GM19035 (cell line): ENCODE measurements around the gene PBX4.
"Not testable (repeated sequence)": the region's sequence is repeated elsewhere in the genome, so short reads cannot be mapped to it uniquely, and the experiment has no call there.

ENCODE experiments used
- ATAC-seq: cut with Tn5 transposase; IDR thresholded peaks from one replicate; pipeline ENCODE4 v1.9.1; 2021; ENCODE audit not compliant: unreplicated experiment

Gene PBX4

DNA sequence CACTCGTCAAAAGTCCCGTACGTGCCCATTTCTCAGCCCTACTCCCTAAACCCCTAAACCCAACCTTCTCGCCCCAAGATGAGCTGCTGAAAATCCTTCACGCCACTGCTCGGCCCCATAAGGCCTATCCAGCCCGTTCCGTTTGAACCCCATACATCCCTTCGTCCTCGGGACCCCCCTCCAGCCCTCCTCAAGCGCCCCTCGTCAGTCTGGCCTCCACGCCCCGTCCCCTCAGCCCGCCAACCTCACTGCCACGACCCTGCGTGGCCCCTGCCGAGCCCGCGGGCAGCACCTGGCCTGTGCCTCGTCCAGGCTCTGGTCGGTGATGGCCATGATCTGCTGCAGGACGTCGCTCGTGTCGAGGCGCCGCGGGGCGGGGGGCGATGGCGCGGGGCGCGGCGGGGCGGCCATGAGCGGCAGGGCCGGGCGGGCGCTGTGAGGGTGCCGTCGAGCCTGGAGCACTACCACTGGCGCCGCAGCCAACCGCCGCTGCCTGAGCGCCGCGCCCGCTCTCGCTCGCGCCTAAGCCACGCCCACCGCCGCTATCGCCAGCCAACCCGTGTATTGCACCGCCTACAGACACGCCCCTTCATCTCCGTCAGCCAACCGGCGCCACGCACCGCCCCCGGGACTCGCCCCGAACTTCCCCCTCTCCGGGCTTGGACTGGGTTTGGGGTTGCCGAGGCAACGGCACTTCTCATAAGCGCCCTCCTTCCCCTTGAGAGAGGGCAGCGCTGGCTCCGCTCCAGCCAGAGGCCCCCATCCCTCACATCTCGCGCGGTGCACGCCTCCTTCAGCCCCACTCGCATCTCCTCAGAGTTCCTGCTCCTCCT is at the start of gene PBX4:
Gene PBX4 (minus strand): TSS at position 469 of the 833 bp plus-strand sequence. CDS start 58 bp downstream, at position 411.
- ATAC-seq, result peak; percentile 95

DNA sequence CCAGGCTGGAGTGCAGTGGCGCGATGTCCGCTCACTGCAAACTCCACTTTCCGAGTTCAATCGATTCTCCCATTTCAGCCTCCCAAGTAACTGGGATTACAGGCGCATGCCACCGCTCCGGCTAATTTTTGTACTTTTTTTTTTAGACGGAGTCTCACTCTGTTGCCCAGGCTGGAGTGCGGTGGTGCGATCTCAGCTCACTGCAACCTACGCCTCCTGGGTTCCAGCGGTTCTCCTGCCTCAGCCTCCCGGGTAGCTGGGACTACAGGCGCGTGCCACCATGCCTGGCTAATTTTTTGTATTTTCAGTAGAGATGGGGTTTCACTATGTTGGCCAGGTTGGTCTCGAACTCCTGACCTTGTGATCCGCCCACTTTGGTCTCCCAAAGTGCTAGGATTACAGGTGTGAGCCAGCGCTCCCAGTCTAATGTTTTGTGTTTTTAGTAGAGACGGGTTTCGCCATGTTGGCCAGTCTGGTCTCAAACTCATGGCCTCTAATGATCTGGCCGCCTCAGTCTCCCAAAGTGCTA is 47.0 kb upstream of the PBX4 start:
- not testable (repeated sequence) for ATAC-seq

- ATAC-seq, result peak; percentile 76
Measured at GRCh38 chr19:19663256-19664120, 45.0 kb upstream of the PBX4 start, which contains the start of gene ATP13A1. ATP13A1 (minus strand) TSS chr19:19663676; CDS start chr19:19663666, 10 bp downstream.

DNA sequence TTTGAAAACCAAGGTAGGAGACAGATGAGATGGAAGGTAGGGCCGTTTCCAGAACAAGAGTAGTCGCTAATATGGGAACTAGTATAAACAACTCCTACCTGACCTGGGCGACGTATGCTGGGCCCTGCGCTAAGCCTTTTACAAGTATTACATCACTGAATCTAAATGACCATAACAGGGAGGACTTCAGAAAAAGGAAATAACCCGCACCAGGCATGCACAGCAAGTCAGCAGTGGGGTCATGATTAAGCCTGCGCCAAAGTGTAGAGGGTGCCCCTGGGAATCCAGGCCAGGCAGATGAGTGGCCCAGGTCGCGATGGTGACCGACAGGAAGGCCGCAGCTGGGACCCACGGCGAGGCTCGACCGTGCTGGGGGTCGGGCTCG is 44.4 kb upstream of the PBX4 start:
- ATAC-seq, result no peak

DNA sequence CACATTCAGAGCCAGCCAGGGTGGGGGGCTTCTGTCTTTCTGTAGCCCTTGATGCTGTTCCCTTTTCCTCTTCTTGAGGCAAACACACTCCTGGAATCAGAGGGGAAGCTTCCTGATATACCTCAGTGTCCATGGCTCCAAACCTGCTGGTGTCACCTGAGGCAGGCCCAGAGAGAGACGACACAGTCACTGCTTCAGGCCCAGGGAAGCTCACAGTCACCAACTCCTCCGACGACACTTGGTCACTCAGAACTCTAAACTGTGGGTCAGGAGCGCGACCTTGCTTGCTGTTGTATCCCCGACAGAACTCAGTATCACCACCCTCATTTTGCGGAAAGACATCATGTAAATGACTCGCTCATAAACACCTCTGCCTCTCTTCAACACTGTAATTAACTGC is 43.9 kb upstream of the PBX4 start:
- ATAC-seq, result no peak

DNA sequence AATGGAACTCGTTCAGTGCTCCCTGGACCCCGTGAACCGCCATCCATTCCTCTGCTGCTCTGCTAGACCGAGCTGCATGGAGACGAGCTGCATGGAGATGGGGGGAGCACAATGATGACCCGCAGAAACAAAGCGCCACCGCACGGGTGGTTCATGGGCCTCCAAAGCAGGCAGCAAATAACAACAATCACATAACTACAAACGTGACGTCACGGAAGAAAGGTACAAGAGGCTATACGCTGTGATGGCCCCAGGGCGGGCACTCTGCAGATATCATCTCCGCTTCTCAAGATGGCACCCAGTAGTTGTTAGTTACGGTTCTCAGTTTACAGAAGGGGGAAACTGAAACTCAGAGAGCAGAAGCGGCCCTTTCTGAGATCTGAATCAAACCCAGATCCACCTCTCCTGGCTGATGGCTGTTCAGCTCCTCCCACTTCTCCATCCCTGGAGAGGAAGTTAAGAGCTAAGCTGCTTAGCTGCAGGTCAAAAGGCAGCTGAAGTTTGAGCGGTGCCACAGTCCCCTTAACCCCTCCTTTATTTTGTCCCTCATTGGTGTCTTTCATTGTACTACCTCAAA is 43.3 kb upstream of the PBX4 start:
- peak; percentile 32 for ATAC-seq

GRCh38 chr19:19661141-19661674 is 42.7 kb upstream of the PBX4 start:
- no peak for ATAC-seq

- no peak for ATAC-seq
Measured at GRCh38 chr19:19659646-19660245, 41.3 kb upstream of the PBX4 start.

DNA sequence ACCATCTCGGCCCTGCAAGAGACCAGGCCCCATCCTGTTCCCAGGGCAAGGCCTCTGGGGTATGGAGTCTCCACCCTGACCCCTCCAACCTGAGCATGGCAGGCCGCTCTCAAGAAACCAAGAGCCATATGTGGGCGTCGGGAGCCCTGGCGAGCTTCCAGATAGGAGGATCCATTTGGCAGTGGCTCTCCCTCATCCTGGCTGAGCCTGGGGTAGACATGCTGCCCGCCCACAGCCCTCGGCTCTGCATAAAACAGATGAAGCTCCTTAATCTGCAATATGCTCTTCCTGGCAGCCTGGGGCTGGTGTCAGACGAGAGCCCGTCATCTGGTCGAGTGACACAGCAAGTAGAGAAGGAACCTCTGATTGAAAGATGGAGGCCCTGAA is 38.9 kb upstream of the PBX4 start:
- ATAC-seq, result no peak

- no peak for ATAC-seq
Measured at GRCh38 chr19:19656451-19657396, 38.2 kb upstream of the PBX4 start.

GRCh38 chr19:19655641-19656343 is 37.3 kb upstream of the PBX4 start:
- no peak for ATAC-seq

DNA sequence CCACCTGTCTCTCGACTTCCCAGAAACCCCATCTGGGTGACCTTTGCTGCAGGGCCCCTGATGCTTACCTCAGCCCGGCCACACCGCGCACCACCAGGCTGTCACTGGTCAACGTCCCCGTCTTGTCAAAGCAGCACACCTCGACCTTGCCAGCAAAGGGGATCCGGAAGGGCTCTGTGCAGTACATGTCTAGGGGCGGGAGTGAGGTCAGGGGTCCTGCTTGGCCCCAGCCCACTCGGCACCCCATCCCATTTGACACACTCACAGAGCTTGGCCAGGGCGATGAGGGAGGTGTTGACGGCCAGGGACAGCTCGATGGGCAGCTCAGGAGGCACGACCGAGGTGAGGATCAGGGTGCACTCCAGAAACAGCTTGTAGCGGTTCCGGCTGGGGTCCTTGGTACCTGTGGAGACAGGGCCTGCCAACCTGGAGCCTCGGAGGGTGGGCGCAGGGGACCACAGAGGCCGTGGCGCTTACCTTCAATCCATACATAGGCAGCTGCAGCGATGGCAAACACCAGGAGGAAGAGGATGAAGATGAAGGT is 36.6 kb upstream of the PBX4 start:
- ATAC-seq, result no peak

GRCh38 chr19:19654441-19654840 is 36.0 kb upstream of the PBX4 start:
- ATAC-seq, result no peak

DNA sequence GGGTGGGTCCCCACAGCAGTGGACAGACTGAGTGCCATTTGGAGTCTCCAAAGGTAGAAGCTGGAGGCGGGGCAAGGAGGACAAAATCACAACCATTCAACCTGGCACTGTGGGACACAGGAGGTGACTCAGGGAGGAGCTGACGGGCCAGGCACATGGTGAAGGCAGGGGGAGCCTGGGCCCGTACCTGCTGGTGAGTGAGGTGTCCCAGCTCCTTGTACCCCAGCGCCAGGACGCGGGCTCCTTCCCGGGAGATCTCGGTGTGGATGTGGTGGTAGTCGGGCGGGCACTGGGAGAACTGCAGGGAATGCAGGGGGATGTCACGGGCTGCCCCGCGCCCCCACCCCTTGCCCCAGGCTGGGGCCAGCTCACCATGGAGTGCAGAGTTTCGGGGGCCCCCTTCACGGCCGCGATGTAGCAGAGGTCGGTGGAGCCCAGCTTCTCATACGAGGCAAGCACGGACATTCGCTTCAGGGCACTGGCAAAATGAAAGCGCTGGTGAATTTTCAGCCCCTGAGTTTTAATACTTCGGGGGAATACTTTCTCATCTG is 35.2 kb upstream of the PBX4 start:
- no peak for ATAC-seq

GRCh38 chr19:19652482-19653295 is 34.2 kb upstream of the PBX4 start:
- ATAC-seq, result no peak

DNA sequence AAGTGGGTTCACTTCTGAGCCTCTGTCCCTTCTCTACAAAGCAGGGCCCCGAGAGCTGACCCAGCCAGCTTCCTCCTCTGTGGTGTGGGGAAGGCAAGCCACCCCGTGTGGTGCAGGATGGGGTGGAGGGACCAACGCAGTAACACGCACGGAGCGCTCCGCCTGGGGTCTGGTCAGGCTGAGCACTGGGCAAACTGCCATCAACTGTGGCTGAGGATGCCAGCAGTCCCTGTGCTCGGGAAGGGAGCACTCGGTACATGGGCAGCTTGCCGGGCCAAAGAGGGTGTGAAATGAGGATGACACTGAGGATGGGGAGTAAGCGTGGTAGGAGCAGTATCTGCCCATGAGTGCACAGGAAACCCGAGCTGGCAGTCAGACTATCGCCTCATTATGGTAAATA is 32.6 kb upstream of the PBX4 start:
- ATAC-seq, result no peak

DNA sequence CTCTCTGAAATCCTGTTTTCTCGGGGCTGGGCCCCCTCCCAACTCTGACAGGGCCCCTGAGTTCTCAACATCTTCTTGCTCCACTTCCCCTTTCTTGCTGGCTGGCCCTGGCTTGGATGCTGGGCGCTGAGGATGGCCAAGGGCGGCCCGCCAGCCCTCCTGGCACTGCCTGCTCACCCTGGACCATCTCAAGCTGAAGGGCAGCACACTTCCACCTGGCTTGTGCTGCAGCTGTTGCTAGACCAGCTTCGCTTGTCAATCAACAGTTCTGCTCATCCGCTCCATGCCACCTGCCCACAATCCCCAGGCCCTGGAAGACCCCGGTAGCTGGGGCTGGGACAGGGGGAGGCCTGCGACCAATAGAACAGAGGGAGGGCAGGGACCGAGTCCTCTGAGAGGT is 31.8 kb upstream of the PBX4 start:
- no peak for ATAC-seq
